Measurements from ENCODE around the gene SMPDL3A.

The SMPDL3A gene

DNA sequence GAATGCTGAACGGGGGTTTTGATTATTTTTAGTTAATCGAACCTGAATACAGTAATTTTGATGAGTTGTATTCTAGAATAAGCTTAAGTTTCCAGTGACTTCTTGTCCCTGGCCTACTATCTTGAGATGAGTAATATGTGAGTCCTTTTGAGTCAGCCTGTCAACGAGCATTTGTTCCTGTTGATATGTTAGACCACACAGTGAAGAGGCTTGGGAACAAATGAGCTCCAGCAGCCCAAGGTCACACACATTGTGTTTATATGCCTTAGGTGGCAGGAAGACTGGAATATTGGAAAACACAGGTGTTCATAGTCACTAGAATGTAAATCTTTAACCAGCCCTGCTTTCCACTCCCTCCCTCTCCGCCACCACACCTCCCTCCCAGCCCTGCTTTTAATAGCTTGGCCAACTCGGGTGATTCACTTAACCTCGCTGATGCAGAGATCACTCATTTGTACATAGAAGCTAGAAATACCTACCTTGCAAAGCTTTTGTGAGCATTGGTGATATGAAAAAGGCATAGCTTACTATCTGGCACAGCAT is 9.1 kb downstream of the SMPDL3A start:
- TF ChIP-seq, protein P1, sequence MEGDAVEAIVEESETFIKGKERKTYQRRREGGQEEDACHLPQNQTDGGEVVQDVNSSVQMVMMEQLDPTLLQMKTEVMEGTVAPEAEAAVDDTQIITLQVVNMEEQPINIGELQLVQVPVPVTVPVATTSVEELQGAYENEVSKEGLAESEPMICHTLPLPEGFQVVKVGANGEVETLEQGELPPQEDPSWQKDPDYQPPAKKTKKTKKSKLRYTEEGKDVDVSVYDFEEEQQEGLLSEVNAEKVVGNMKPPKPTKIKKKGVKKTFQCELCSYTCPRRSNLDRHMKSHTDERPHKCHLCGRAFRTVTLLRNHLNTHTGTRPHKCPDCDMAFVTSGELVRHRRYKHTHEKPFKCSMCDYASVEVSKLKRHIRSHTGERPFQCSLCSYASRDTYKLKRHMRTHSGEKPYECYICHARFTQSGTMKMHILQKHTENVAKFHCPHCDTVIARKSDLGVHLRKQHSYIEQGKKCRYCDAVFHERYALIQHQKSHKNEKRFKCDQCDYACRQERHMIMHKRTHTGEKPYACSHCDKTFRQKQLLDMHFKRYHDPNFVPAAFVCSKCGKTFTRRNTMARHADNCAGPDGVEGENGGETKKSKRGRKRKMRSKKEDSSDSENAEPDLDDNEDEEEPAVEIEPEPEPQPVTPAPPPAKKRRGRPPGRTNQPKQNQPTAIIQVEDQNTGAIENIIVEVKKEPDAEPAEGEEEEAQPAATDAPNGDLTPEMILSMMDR (IDR thresholded peaks at IDR 0.05; ENCODE audit: low read depth, low read length), result no peak
- no peak overlapping the region for H3K4me3 ChIP-seq (ENCODE audit: low read depth, low read length)

GRCh38 chr6:122799140-122799745 is 10.2 kb downstream of the SMPDL3A start:
- no peak overlapping the region for H3K4me3 ChIP-seq (ENCODE audit: low read depth, low read length)
- TF ChIP-seq, protein P1 (IDR thresholded peaks at IDR 0.05; ENCODE audit: low read depth, low read length), result no peak

- TF ChIP-seq, protein P1 (IDR thresholded peaks at IDR 0.05; ENCODE audit: low read depth, low read length), result no peak
- no peak overlapping the region for H3K4me3 ChIP-seq (ENCODE audit: low read depth, low read length)
Observed at GRCh38 chr6:122799916-122800686, 11.0 kb downstream of the SMPDL3A start.

GRCh38 chr6:122800906-122801305 is 11.8 kb downstream of the SMPDL3A start:
- H3K4me3 ChIP-seq (ENCODE audit: low read depth, low read length), result no peak overlapping the region
- TF ChIP-seq, protein P1 (IDR thresholded peaks at IDR 0.05; ENCODE audit: low read depth, low read length), result no peak

GRCh38 chr6:122801397-122801796 is 12.3 kb downstream of the SMPDL3A start:
- no peak overlapping the region for H3K4me3 ChIP-seq (ENCODE audit: low read depth, low read length)
- TF ChIP-seq, protein P1 (IDR thresholded peaks at IDR 0.05; ENCODE audit: low read depth, low read length), result no peak

DNA sequence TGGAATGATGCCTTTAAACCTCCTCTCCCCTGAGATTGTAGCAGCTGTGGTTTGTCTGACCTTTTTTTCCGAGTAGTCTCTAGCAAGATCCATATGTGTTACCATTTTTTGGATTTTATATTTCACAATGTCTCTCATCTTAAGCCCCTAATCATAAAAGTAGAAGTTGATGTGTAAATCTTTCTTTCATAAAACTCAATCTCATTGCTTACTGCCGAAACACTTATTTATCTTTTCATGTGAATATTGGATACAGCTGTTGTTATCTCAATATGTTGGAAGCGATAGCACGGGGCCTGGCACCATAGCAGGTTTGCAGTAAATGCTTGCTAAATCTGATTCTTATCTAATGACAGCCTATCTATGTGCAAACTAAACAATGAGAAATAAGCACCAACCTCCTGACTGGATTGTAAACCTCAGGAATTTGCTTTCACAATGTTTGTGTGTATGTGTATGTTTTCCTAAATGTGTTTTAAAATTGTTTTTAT is 14.2 kb downstream of the SMPDL3A start:
- TF ChIP-seq, protein P1 (IDR thresholded peaks at IDR 0.05; ENCODE audit: low read depth, low read length), result no peak
- H3K4me3 ChIP-seq (ENCODE audit: low read depth, low read length), result no peak overlapping the region

DNA sequence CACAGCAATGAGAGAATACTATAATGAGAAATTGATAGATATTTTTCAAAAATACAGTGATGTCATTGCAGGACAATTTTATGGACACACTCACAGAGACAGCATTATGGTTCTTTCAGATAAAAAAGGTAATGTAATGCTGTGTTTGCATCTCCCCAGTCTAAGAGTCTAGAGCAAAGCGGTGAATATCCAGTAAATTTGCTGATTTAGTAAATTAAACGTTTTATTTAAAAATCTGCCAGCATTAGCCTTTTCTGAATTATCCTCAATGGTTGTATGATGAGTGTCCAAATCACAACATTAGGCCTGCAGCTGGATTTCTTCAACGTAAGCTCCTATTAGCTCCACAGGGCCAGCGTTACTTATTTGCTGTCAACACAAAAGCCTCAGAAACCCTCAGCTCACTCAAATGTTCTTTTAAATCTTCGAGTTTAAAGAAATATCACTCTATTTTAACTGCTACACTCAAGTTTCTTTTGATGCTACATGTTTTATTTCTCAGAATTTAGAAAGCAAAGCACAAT is 16.0 kb downstream of the SMPDL3A start:
- TF ChIP-seq, protein P1 (IDR thresholded peaks at IDR 0.05; ENCODE audit: low read depth, low read length), result no peak

More for the DNA sequence above, 16.0 kb downstream of the SMPDL3A start:
- H3K4me3 ChIP-seq (ENCODE audit: low read depth, low read length), result no peak overlapping the region

Data from WI38 (cell line).